Naive thymus-derived CD8-positive, alpha-beta T cell (primary cell): ENCODE data around the gene LPCAT4. TPM values are rescaled to one million over a fixed set of nuclear protein-coding genes. Genes with fewer than 3 reads are reported as not detected.
"Not testable (repeated sequence)": the region's sequence is repeated elsewhere in the genome, so short reads cannot be mapped to it uniquely, and the experiment has no call there.

Source experiments
- ATAC-seq, 2 donors: fragments of 150-1000 bp; cut with Tn5 transposase in 1 of 2; sonication (Bioruptor Pico), chemical (Tn5 transposase) in 1 of 2; 1 replicate in 1 of 2; 2 replicates in 1 of 2; pipeline ENCODE4 v1.10.0; 2021; ENCODE audit warnings: mild to moderate bottlenecking in 2 of 2, moderate library complexity in 2 of 2
- POLR2A ChIA-PET: fragments of 350-600 bp; sonication (Branson Sonifier 250); formaldehyde crosslinking; loops from one replicate; lab custom pipeline; 2021; ENCODE audit warnings: antibody characterized with exemption; lab: Charles Lee
- DNase-seq, 10 donors: peaks; one replicate each; pipeline versions ENCODE4 v3.0.0 to v3.0.0-alpha.2; 2020 to 2022
- H3K27ac Mint-ChIP-seq, 10 donors: one replicate each; pipeline ENCODE4 v1.8.0; 2020 to 2022; ENCODE audit warnings: mild to moderate bottlenecking in 10 of 10, mixed read lengths in 10 of 10, moderate library complexity in 4 of 10, inconsistent platforms in 1 of 10
- H3K27me3 Mint-ChIP-seq, 5 donors: one replicate each; pipeline ENCODE4 v1.8.0; 2021 to 2022; ENCODE audit warnings: mixed read lengths in 5 of 5
- H3K36me3 Mint-ChIP-seq, 3 donors: one replicate each; pipeline ENCODE4 v1.8.0; 2020 to 2022; ENCODE audit warnings: mixed read lengths in 3 of 3, mild to moderate bottlenecking in 2 of 3, inconsistent platforms in 1 of 3
- H3K4me1 Mint-ChIP-seq, 4 donors: one replicate each; pipeline ENCODE4 v1.8.0; 2021 to 2022; ENCODE audit warnings: mixed read lengths in 4 of 4
- H3K4me3 Mint-ChIP-seq, 10 donors: one replicate each; pipeline ENCODE4 v1.8.0; 2020 to 2022; ENCODE audit warnings: mild to moderate bottlenecking in 10 of 10, mixed read lengths in 10 of 10, moderate library complexity in 6 of 10, inconsistent platforms in 1 of 10
- H3K9me3 Mint-ChIP-seq, 9 donors: one replicate each; pipeline ENCODE4 v1.8.0; 2020 to 2022; ENCODE audit warnings: mixed read lengths in 9 of 9, mild to moderate bottlenecking in 3 of 9, inconsistent platforms in 1 of 9, moderate library complexity in 1 of 9
- polyA plus RNA-seq, 3 donors: library from polyadenylated mRNA; unstranded; fragments of 300-500 nt; fragmentation: Illumina TruSeq; gene quantifications; one replicate each; pipeline ENCODE4 v1.2.3, GENCODE V29; 2021
- total RNA-seq, 8 experiments: library from RNA in 2 of 8; stranded (reverse) in 2 of 8; gene quantifications; one replicate each; pipeline ENCODE4 v1.2.3 and lab custom pipeline; 2021 to 2026

The LPCAT4 gene
- total and polyA plus RNA-seq, 5 experiments from 2014 or later, result 5.3 to 66.3 (median 10.4) TPM

DNA sequence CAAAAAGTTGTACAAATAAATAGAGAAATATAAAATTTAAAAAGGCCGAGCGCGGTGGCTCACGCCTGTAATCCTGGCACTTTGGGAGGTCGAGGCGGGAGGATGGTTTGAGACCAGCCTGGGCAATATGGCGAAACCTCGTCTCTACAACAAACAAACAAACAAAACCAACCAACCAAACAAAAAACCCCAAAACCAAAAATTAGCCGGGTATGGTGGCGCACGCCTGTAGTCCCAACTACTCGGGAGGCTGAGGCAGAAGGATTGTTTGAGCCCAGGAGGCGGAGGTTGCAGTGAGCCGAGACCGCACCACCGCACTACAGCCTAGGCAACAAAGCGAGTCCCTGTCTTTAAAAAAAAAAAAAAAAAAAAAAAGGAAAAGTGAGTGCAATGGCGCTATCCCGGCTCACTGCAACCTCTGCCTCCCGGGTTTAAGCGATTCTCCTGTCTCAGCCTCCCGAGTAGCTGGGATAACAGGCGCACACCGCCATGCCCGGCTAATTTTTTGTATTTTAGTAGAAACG, 24.7 kb downstream of the LPCAT4 start:
- H3K4me3 Mint-ChIP-seq, ATAC-seq, H3K9me3 Mint-ChIP-seq, H3K27me3 Mint-ChIP-seq: not testable (repeated sequence)
- peaks cover 5 to 27% (median 7%) of the 10 kb centered on the region in 3 donors for H3K36me3 Mint-ChIP-seq
- H3K4me1 Mint-ChIP-seq, result peaks cover 6 to 30% (median 27%) of the 10 kb centered on the region in 4 donors
- POLR2A ChIA-PET, result interaction anchor here (0.7 to 1.9 kb wide), 14 partner anchors 10 to 646 kb away, joined by 3 to 48 read pairs (median 4); partner anchors contain the start of genes EMC4, EMC7, KATNBL1 and LPCAT4
- DNase-seq, result peak in 3 of 10 donors; percentile 2 to 29 (median 24)
- peak overlapping the region in 7 of 10 donors; percentile 12 to 90 (median 84) for H3K27ac Mint-ChIP-seq

DNA sequence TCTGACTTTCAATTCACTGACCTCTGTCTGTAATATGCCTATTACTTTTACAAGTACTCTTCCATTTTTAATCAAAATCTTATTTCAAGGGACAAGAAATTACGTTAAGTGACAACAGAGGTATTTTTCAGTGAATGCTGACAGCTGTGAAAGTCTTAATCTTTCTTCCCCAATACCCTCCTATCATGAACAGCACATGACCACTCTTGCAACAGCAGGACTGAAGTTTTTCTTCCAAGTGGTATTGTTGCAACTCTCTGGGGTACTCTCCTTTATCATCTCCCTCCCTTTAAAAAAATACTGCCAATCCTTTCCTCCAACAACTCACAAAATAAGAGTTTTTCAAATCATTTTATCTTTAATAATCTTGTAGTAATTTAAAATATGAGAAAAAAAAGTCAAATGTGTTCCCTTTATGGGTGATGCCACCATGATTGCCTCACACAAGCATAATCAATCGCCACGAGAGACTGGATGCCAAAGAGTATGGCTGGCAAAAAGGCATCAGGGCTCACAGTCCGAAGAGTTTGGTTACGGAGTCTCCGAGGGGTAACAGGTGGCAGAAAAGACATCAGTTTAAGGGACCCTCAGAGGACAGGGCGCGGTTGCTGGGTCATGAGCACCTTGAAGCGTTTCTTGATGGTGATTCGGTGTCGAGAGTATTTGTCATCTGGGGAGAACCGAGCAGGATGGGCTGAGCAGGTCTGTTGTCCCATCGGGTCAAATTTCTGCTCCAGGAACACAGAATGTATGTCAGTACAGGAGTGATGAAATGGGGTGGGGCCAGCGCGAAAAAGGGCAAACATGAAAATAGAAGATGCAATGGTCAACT, 25.4 kb downstream of the LPCAT4 start:
- H3K27ac Mint-ChIP-seq, result peak overlapping the region in 9 of 10 donors; percentile 12 to 90 (median 83)
- peaks cover 5 to 27% (median 7%) of the 10 kb centered on the region in 3 donors for H3K36me3 Mint-ChIP-seq
- no peaks in the 10 kb centered on the region for H3K27me3 Mint-ChIP-seq
- H3K4me3 Mint-ChIP-seq, result peak overlapping the region in 3 of 10 donors; percentile 40 to 60 (median 55)
- H3K4me1 Mint-ChIP-seq, result peaks cover 11 to 37% (median 32%) of the 10 kb centered on the region in 4 donors
- ATAC-seq, result no peak
- POLR2A ChIA-PET, result interaction anchor here (1.6 to 1.9 kb wide), 3 partner anchors 14 to 647 kb away, joined by 4 to 48 read pairs (median 8); partner anchors contain the start of genes LPCAT4 and ZNF770
- no peaks in the 10 kb centered on the region for H3K9me3 Mint-ChIP-seq
- no peak for DNase-seq

DNA sequence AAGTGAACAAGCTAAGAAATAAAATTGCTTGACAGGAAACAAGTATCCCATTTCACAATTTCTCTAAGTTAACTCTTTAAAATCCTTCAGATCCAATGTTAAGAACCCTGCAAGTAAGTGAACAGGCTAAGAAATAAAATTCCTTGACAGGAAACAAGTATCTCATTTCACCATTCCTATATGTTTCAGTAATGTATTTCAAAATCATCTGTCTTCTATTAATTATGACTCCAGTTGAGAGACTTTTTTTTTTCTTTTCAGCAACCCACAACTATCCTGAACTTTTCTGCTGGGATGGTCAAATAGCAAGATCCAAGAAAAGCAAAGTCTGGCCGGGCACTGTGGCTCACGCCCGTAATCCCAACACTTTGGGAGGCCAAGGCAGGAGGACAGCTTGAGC, 27.1 kb downstream of the LPCAT4 start:
- POLR2A ChIA-PET, result interaction anchor here (1.1 to 9.0 kb wide), 2 partner anchors 17 to 243 kb away, joined by 3 to 215 read pairs; partner anchors contain the start of gene GOLGA8B
- ATAC-seq (no peak), DNase-seq (no peak)
- Mint-ChIP-seq H3K36me3 (peaks cover 5 to 27% (median 7%) of the 10 kb centered on the region in 3 donors), H3K27me3 (no peaks in the 10 kb centered on the region), H3K4me3 (peak overlapping the region in 8 of 10 donors; percentile 22 to 70 (median 54)), H3K9me3 (no peaks in the 10 kb centered on the region), H3K4me1 (peaks cover 20 to 54% (median 46%) of the 10 kb centered on the region in 4 donors), H3K27ac (peak overlapping the region in 8 of 10 donors; percentile 25 to 78 (median 62))

DNA sequence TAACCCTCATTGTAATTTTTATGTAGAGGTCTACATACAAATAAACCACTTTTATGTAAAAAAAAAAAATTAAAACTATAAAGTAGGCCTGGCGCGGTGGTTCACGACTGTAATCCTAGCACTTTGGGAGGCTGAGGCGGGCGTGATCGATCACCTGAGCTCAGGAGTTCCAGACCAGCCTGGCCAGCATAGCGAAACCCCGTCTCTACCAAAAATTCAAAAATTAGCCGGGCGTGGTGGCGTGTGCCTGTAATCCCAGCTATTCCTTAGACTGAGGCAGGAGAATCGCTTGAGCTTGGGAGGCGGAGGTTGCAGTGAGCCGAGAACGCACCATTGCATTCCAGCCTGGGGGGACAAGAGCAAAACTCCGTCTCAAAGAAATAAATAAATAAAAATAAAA, 28.6 kb downstream of the LPCAT4 start:
- Mint-ChIP-seq H3K4me1 (peaks cover 23 to 68% (median 55%) of the 10 kb centered on the region in 4 donors), H3K4me3 (peak overlapping the region in 9 of 10 donors; percentile 66 to 100 (median 82)), H3K27ac (peak overlapping the region in 6 of 10 donors; percentile 66 to 91 (median 88)), H3K36me3 (peaks cover 5 to 27% (median 7%) of the 10 kb centered on the region in 3 donors), H3K9me3 (no peaks in the 10 kb centered on the region), H3K27me3 (no peaks in the 10 kb centered on the region)
- POLR2A ChIA-PET, result interaction anchor here (0.7 to 9.0 kb wide), 8 partner anchors 15 to 237 kb away, joined by 3 to 215 read pairs (median 6); partner anchors contain the start of genes EMC7, KATNBL1, LPCAT4 and PGBD4
- ATAC-seq (no peak), DNase-seq (no peak)

DNA sequence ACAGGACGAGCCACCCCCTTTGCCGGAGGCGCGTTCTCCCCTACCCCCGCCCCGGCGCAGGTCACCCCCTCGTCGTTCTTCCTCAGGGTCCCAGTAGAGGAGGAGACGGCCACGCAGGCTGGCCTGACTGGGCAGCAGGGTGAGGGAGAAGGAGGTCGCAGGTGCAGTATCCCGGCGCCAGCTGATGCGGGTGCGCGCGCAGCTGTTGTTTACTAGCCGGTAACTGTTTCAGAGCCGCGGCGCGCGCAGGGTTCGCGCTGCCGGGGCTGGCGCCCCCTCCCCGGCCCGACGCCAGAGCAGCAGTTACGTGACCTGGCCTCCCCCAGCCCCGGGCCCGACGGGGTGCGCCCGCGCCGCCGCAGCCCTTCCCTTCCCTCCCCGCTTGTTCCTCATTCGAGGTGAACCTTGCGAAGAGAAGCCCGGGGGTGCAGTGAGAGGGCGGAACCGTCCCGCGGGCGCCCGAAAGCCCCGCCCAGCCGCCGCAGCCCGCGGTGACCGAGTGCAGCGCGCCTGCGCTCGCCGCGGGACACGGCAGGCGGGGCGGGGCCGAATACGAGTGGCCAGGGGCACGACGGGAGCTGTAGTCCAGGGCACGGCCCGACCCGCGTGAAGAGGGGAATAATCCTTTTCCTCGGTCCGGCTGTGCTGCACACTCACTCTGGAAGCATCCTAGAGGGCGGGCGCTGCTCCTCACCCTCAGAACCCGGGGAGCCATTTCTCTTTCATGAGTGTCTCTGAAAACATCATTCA, 29.3 kb downstream of the LPCAT4 start, which contains the start of gene SLC12A6:
Gene SLC12A6 (minus strand): TSS at position 225 of the 750 bp plus-strand sequence. CDS start 1,101 bp downstream, outside the sequence.
- H3K36me3 Mint-ChIP-seq, result peaks cover 5 to 27% (median 7%) of the 10 kb centered on the region in 3 donors
- POLR2A ChIA-PET, result interaction anchor here (0.7 to 9.0 kb wide), 12 partner anchors 14 to 294 kb away, joined by 3 to 215 read pairs (median 5); partner anchors contain the start of genes EMC7, KATNBL1, LPCAT4 and PGBD4
- peak within 1 kb of the TSS; percentile 90 to 99 (median 97) for H3K27ac Mint-ChIP-seq
- no peaks in the 10 kb centered on the region for H3K27me3 Mint-ChIP-seq
- no peaks in the 10 kb centered on the region for H3K9me3 Mint-ChIP-seq
- H3K4me3 Mint-ChIP-seq, result peak within 1 kb of the TSS; percentile 91 to 100 (median 99)
- DNase-seq (peak; percentile 86 to 93 (median 91)), ATAC-seq (peak; percentile 78 to 82)
- H3K4me1 Mint-ChIP-seq, result peaks cover 23 to 73% (median 57%) of the 10 kb centered on the region in 4 donors

DNA sequence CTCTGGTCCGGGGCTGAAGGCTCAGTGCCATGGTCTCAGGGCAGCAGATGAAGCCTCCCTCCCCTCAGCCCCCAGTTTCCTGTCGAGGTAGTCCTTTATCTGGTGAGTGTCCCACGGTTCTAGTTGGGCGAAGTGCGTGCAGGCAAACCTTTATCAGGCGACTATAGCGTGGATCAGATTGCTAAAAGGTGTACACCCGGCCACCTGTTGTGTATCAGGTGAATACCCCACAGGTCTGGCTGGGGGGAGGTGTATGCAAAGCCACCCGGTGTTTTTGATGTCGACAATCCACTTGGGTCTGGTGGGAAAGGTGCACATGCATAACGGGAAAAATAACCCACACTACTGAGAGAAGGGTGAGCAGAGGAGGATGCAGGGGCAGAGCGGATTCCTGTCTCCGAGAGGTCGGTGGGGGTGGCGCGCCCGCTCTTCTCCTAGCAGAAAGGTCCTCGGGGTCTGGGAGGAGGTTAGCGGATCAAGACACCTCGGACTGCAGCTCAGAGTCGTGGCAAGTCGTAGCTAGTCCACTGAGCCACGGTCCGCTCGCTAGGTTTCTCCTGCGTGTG, 29.9 kb downstream of the LPCAT4 start:
- DNase-seq (peak in 7 of 10 donors; percentile 10 to 65 (median 16)), ATAC-seq (peak; percentile 17 to 21)
- Mint-ChIP-seq H3K27me3 (no peaks in the 10 kb centered on the region), H3K4me1 (peaks cover 25 to 77% (median 61%) of the 10 kb centered on the region in 4 donors), H3K9me3 (no peaks in the 10 kb centered on the region), H3K36me3 (peaks cover 5 to 27% (median 7%) of the 10 kb centered on the region in 3 donors), H3K4me3 (peak overlapping the region; percentile 91 to 100 (median 99)), H3K27ac (peak overlapping the region; percentile 90 to 99 (median 97))
- POLR2A ChIA-PET, result interaction anchor here (0.8 to 9.0 kb wide), 13 partner anchors 14 to 294 kb away, joined by 3 to 215 read pairs (median 4); partner anchors contain the start of genes EMC7, GOLGA8B, KATNBL1 and LPCAT4

DNA sequence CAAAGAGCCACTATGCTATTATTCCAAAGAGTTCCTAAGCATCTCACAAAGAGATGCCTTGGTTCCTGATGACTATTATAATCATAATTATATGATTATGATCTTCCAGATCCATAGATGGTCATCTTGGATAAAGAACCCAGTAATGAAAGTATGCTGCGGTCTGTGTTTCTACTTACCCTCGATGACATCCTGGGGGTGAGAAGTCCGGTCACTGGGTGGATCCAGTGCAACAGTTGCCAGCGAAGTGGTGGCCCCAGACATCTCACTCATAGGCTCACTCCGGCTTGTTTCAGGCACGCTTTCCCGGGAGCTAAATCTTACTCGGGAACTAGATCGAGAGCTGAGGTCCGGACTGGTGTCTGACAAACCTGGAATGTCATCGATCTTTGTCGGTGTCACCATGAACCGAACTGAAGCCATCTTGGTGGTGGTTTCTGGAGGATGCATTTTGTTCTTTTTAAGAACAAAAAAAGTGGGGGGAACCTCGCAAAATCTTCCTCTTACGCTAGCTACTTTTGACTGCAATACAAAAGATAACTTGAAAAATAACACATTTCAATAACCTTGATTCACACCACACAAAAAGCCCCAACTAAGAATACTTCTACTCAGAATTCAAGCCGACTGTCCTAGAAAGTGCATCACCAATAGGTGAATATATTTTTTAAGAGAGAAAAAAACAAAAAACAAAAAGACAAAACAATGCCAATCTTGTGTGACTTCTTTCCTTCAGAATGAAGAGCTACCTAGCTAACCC, 30.6 kb downstream of the LPCAT4 start:
- H3K27ac Mint-ChIP-seq, result peak overlapping the region; percentile 90 to 99 (median 97)
- no peak for ATAC-seq
- POLR2A ChIA-PET, result interaction anchor here (0.8 to 9.0 kb wide), 7 partner anchors 13 to 247 kb away, joined by 3 to 215 read pairs (median 6); partner anchors contain the start of genes EMC7, GOLGA8B, LPCAT4 and PGBD4
- H3K9me3 Mint-ChIP-seq, result no peaks in the 10 kb centered on the region
- H3K4me3 Mint-ChIP-seq, result peak overlapping the region; percentile 91 to 100 (median 99)
- H3K36me3 Mint-ChIP-seq, result peaks cover 1 to 21% (median 5%) of the 10 kb centered on the region in 3 donors
- DNase-seq, result peak in 2 of 10 donors; percentile 24 to 28
- peaks cover 27 to 77% (median 60%) of the 10 kb centered on the region in 4 donors for H3K4me1 Mint-ChIP-seq
- no peaks in the 10 kb centered on the region for H3K27me3 Mint-ChIP-seq

DNA sequence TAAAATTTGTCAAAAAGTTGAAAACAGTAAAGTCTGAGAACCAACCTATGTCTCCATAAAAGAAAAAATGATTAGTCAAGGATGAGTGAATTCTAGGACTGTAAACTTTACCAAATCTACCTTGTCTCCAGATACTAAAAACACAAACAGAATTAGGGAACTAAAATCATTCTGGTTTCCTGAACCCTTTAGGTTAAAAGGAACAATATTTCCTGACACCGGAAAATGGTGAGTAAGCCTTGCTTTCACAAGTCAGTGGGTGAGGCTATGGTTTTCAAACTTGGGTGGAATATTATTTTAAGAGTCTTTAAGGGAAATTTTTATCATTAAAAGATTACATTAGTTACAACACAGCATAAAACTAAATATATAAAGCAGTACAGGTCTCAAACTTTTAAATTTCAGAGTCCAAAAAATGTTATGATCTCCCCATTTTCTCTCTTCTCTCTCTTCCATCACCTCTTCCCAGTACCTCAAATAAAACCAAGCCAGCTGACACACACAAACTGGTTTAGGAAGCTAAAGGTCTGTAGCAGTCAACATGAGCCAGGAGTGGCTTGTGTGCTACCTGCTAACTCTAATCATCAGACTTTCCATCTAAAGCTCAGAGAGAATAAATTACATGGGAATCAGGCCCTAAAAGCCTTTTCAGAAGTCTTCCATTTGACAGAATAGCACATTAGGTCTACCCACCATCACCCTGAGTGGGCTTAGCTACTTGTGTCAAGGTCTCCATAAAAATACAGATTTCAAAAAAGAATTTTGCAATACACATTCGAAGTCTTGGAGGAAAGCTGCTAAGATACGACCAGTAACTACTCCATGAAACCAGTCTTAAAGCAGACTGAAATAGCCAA, 31.6 kb downstream of the LPCAT4 start:
- Mint-ChIP-seq H3K4me1 (peaks cover 30 to 82% (median 59%) of the 10 kb centered on the region in 4 donors), H3K36me3 (peaks cover 0 to 11% (median 2%) of the 10 kb centered on the region in 3 donors), H3K27me3 (no peaks in the 10 kb centered on the region), H3K27ac (peak overlapping the region; percentile 90 to 99 (median 97)), H3K4me3 (peak overlapping the region; percentile 91 to 100 (median 99)), H3K9me3 (no peaks in the 10 kb centered on the region)
- ATAC-seq (no peak), DNase-seq (no peak)
- POLR2A ChIA-PET, result interaction anchor here (1.1 to 9.0 kb wide), 3 partner anchors 12 to 32 kb away, joined by 4 to 215 read pairs (median 44); partner anchors contain the start of gene LPCAT4

DNA sequence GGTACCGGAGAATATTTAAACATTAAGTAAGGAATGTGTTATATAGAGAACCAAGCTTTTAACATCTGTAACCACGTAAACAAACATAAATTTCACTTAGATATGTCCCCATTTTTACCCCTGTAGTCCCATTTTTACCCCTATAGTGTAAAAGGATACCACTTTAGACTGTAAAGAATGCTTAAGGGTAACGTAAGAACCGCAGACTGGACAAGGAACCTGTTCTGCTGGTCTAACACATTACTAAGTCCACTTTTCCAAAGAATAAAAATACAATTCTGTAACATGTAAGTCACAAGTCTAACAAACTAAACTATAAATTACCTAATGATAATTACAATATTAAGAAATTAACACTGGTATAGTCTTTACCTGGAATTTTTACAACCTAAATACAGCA, 32.3 kb downstream of the LPCAT4 start:
- Mint-ChIP-seq H3K36me3 (peaks cover 0 to 4% (median 0%) of the 10 kb centered on the region in 3 donors), H3K4me3 (peak overlapping the region; percentile 91 to 100 (median 99)), H3K27ac (peak overlapping the region; percentile 53 to 99 (median 95)), H3K9me3 (no peaks in the 10 kb centered on the region), H3K27me3 (no peaks in the 10 kb centered on the region), H3K4me1 (peaks cover 32 to 82% (median 59%) of the 10 kb centered on the region in 4 donors)
- POLR2A ChIA-PET, result interaction anchor here (1.5 to 9.0 kb wide), 2 partner anchors 11 to 33 kb away, joined by 6 to 215 read pairs; partner anchors contain the start of gene LPCAT4
- no peak for DNase-seq
- ATAC-seq, result no peak
